ENCODE results near the gene GEMIN2. TPM values are rescaled to one million over a fixed set of nuclear protein-coding genes. Genes with fewer than 3 reads are reported as not detected.
A peak's percentile ranks its signal among the peaks of the same experiment; 100 is the strongest.

GEMIN2 gene
- total RNA-seq, 3 donors from 2014 or later (not counting 1 experiment from before 2014, with no cell fraction given), result 8.4 to 12.8 (median 10.0) TPM

DNA sequence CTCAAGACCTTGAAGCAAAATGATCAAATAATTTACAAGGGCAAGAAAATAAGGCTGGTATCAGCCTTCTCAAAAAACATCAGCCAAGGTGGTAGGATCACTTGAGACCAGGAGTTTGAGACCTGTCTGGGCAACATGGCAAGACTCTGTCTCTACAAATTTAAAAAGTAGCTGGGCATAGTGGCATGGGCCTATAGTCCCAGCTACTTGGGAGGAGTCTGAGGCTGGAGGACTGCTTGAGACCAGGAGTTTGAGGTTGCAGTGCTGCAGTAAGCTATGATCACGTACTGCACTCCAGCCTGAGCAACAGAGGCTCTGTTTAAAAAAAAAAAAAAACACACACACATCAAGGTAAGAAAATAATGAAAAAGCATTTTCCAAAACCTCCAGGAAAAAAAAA is 33.2 kb upstream of the GEMIN2 start:
- Mint-ChIP-seq H3K9me3 (no peaks in the 10 kb centered on the region), H3K4me1 (no peaks in the 10 kb centered on the region), H3K27me3 (ENCODE audit: low read depth in 2 of 2) (no peaks in the 10 kb centered on the region), H3K36me3 (no peaks in the 10 kb centered on the region), H3K4me3 (no peak overlapping the region), H3K27ac (peak overlapping the region; percentile 53 to 68)
- TF ChIP-seq CTCF (IDR thresholded peaks at IDR 0.05), result no peak
- no peaks in the 10 kb centered on the region for H3K9me3 ChIP-seq (ENCODE audit: control insufficient read depth, insufficient read depth, low read length)
- H3K36me3 ChIP-seq (ENCODE audit: control insufficient read depth, insufficient read depth, low read length), result peaks cover 50% of the 10 kb centered on the region
- no peak overlapping the region for H3K4me3 ChIP-seq (ENCODE audit: low read length)
- 100% methylated on average over 1 of the region's 1 CpG for WGBS (ENCODE audit: insufficient coverage)
- no peaks in the 10 kb centered on the region for H3K4me1 ChIP-seq (ENCODE audit: control insufficient read depth, insufficient read depth, low read length)
- ATAC-seq (no peak), DNase-seq (no peak)
- H3K27me3 ChIP-seq (ENCODE audit: control insufficient read depth, insufficient read depth, low read length), result no peaks in the 10 kb centered on the region
- intact Hi-C loops (cut with micrococcal nuclease), result no loop called here
- H3K27ac ChIP-seq (ENCODE audit: low read length), result no peak overlapping the region

GRCh38 chr14:39083127-39083526 is 31.0 kb upstream of the GEMIN2 start:
- no peaks in the 10 kb centered on the region for H3K27me3 Mint-ChIP-seq (ENCODE audit: low read depth in 2 of 2)
- H3K4me3 ChIP-seq (ENCODE audit: low read length), result no peak overlapping the region
- no peak for TF ChIP-seq CTCF (IDR thresholded peaks at IDR 0.05)
- H3K36me3 Mint-ChIP-seq, result no peaks in the 10 kb centered on the region
- peaks cover 56% of the 10 kb centered on the region for H3K36me3 ChIP-seq (ENCODE audit: control insufficient read depth, insufficient read depth, low read length)
- intact Hi-C loops (cut with micrococcal nuclease), result no loop called here
- H3K4me1 ChIP-seq (ENCODE audit: control insufficient read depth, insufficient read depth, low read length), result no peaks in the 10 kb centered on the region
- no peaks in the 10 kb centered on the region for H3K9me3 ChIP-seq (ENCODE audit: control insufficient read depth, insufficient read depth, low read length)
- H3K9me3 Mint-ChIP-seq, result no peaks in the 10 kb centered on the region
- no peak overlapping the region for H3K27ac Mint-ChIP-seq
- H3K4me3 Mint-ChIP-seq, result no peak overlapping the region
- H3K4me1 Mint-ChIP-seq, result peaks cover 0 to 4% of the 10 kb centered on the region in 2 donors
- WGBS (ENCODE audit: insufficient coverage), result 87% methylated on average over 5 of the region's 5 CpGs
- DNase-seq (no peak), ATAC-seq (no peak)
- no peaks in the 10 kb centered on the region for H3K27me3 ChIP-seq (ENCODE audit: control insufficient read depth, insufficient read depth, low read length)
- no peak overlapping the region for H3K27ac ChIP-seq (ENCODE audit: low read length)

DNA sequence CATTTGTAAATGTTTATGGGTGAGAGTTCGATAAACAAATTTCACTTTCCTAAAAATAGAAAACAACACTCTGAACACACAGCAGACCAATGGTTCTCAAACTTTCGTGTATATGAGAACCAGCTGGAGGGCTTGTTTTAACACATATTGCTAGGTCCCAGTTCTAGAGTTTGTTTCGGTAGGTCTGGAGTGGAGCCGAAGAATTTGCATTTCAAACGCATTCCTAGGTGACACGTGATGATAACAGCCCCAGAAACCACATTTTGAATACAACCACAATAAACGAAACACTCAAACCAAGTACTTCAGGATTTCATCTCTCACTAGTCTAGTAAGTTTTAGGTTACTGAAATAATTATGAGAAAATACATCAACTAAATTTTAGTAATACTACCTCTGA is 28.2 kb upstream of the GEMIN2 start:
- Histone ChIP-seq H3K4me3 (ENCODE audit: low read length) (no peak overlapping the region), H3K27me3 (ENCODE audit: control insufficient read depth, insufficient read depth, low read length) (no peaks in the 10 kb centered on the region)
- WGBS (ENCODE audit: insufficient coverage), result 79% methylated on average over 6 of the region's 7 CpGs

More for the DNA sequence above, 28.2 kb upstream of the GEMIN2 start:
- Mint-ChIP-seq H3K9me3 (no peaks in the 10 kb centered on the region), H3K4me1 (peaks cover 4 to 5% of the 10 kb centered on the region in 2 donors), H3K4me3 (no peak overlapping the region), H3K27me3 (ENCODE audit: low read depth in 2 of 2) (no peaks in the 10 kb centered on the region), H3K27ac (no peak overlapping the region), H3K36me3 (peaks cover 8% of the 10 kb centered on the region)
- H3K9me3 ChIP-seq (ENCODE audit: control insufficient read depth, insufficient read depth, low read length), result no peaks in the 10 kb centered on the region
- intact Hi-C loops (cut with micrococcal nuclease), result no loop called here
- no peak for DNase-seq
- no peak for TF ChIP-seq CTCF (IDR thresholded peaks at IDR 0.05)
- no peak for ATAC-seq
- H3K27ac ChIP-seq (ENCODE audit: low read length), result no peak overlapping the region
- no peaks in the 10 kb centered on the region for H3K4me1 ChIP-seq (ENCODE audit: control insufficient read depth, insufficient read depth, low read length)
- peaks cover 58% of the 10 kb centered on the region for H3K36me3 ChIP-seq (ENCODE audit: control insufficient read depth, insufficient read depth, low read length)

All from natural killer cell (primary cell).